ENCODE measurements around the gene LTBP3.
A peak's percentile ranks its signal among the peaks of the same experiment; 100 is the strongest.

The LTBP3 gene

GRCh38 chr11:65553301-65554001 lies 4.7 kb downstream of the LTBP3 start:
- DNase-seq, result peak; percentile 86

DNA sequence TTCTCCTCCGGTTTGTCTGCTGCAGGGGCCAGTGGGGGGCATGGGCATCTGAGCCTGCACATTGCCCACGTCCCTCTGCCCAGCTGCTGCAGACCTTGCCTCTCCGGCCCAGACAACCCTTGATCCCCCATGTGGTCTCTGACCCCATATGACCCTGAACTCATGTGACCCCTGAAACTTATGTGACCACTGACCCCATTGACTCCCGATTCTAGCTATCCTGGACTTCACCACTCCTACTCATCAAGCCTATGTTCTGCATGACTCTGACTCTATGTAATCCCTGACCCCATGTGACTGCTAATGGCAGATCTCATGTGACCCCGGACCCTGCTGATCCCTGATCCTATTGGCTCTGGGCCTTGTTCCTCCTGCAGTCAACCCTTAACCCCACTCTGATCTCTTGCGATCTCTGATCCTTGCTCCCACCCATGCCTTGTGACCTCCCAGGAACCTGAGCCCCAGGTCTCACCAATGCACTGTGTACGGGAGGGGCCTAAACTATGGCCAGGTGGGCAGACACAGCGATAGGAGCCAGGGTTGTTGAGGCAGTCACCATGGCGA lies 5.7 kb downstream of the LTBP3 start:
- no peak for DNase-seq

- peak; percentile 72 to 76 for DNase-seq
Observed at GRCh38 chr11:65551572-65552387, 6.4 kb downstream of the LTBP3 start.

GRCh38 chr11:65549096-65549495 lies 9.1 kb downstream of the LTBP3 start:
- no peak for DNase-seq

GRCh38 chr11:65548395-65548794 lies 9.8 kb downstream of the LTBP3 start:
- no peak for DNase-seq

DNA sequence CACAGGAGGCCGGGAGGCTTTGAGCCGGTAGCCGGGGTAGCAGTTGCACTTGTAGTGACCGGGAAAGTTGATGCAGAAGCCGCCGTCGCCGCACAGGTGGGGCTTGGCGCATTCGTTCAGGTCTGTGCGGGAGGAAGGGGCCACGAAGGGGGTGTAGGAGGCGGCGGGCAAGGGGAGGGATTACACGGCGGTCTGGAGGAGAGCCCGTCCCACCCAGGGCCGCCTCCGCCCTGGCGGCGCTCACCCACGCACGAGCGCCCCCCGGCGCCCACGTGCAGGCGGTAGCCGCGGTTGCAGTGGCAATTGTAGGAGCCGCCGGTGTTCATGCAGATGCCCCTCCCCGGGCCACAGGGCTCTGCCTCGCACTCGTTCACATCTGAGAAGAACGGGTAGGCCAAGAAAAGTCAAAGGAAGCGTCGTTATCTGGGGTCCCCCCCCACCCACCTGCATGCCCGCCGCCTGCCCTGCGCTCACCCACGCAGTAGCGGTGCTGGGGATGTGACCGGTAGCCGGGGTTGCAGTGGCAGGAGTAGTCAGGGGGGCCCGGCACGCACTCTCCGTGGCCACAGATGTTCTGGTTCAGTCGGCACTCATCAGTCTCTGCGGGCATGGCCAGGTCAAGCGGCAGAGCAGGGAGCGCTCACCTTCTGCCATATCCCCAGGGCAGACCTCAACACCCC lies 10.6 kb downstream of the LTBP3 start:
- DNase-seq, result peak; percentile 40 to 65

- DNase-seq, result peak; percentile 97 to 98
Observed at GRCh38 chr11:65546217-65546958, 11.8 kb downstream of the LTBP3 start.

DNA sequence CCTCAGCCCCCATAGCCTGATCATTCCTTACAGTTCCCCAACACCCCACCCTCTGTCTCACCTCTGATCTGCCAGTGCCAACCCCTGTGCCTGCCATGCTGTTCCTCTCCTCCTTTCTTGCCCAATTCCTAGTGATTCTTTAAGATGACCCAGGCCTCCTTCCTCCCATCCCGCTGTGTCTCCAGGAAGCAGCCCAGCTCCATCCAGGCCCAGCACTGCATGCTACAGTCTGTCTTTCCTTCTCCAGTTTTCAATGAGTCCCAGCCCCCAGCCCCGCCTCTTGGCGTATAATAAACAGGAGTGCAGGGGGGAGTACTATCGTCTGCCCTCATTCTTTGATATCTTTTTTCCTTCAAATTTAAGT lies 12.3 kb downstream of the LTBP3 start:
- DNase-seq, result no peak

- no peak for DNase-seq
Observed at GRCh38 chr11:65542738-65543390, 15.3 kb downstream of the LTBP3 start.

GRCh38 chr11:65541093-65541982 lies 16.8 kb downstream of the LTBP3 start:
- no peak for DNase-seq

GRCh38 chr11:65540290-65541092 lies 17.7 kb downstream of the LTBP3 start:
- peak; percentile 87 to 91 for DNase-seq

DNA sequence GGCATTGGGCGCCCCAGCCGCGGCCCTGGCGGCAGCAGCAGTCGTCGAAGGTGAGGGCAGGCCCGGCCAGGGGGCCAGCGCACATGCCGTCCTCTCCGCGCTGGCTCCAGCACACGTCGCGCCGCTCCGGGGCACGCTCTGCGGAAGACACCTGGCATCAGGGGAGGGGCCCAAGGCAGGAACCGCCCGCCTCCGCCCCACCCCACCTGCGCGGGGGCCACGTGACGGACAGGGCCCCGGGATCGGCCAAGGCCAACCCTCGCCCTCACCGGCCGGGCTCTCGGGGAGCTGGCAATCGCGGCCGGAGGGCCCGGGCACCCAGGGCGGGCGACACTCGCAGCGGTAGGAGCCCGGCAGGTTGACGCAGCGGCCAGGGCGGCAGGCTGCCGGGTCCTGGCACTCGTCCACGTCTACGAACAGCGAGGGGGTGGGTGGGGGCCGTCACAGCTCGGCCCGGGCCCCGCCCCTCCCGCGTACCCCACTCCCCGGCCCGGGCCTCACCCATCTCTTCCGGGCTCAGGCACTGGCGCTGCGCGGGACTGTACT lies 18.3 kb downstream of the LTBP3 start:
- DNase-seq, result no peak

GRCh38 chr11:65538915-65539743 lies 19.0 kb downstream of the LTBP3 start:
- DNase-seq, result no peak

DNA sequence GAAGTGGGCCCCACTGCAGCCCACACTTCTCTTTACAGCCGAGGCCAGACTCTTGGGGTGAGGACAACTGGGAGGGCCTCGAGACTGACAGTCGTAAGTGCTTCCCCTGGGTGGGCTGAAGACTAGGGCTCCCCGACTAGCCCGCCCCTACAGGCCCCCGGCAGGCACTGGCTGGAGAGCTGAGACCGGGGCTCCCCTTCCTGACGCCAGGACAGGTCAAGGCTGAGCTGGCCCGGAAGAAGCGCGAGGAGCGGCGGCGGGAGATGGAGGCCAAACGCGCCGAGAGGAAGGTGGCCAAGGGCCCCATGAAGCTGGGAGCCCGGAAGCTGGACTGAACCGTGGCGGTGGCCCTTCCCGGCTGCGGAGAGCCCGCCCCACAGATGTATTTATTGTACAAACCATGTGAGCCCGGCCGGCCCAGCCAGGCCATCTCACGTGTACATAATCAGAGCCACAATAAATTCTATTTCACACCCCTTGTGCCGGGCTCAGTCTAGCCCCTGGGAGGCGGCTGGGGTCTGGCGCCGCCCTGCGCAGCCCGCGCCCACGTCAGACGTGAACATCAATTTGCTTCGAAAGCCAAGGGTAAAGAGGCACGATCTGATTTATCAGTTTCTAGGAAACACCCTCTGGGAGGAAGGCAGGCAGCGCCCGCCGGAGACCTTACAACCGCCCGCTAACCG lies 19.8 kb downstream of the LTBP3 start:
- no peak for DNase-seq

- no peak for DNase-seq
Observed at GRCh38 chr11:65537620-65538231, 20.4 kb downstream of the LTBP3 start.

DNA sequence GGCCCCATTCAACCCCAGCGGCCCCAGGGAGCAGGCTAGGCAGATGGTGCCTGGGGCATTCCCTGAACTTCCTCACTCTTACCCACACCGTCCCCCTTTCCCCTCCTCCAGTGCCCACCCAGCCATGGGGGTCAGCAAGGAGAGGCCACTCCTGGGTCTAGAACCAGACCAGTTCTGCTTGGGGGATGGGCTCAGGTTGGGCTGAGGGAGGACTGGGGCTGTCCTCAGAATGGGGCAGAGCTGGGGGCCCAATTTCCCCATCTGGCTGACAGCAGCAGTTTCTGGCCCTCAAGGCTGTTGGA lies 20.9 kb downstream of the LTBP3 start:
- DNase-seq, result no peak

DNA sequence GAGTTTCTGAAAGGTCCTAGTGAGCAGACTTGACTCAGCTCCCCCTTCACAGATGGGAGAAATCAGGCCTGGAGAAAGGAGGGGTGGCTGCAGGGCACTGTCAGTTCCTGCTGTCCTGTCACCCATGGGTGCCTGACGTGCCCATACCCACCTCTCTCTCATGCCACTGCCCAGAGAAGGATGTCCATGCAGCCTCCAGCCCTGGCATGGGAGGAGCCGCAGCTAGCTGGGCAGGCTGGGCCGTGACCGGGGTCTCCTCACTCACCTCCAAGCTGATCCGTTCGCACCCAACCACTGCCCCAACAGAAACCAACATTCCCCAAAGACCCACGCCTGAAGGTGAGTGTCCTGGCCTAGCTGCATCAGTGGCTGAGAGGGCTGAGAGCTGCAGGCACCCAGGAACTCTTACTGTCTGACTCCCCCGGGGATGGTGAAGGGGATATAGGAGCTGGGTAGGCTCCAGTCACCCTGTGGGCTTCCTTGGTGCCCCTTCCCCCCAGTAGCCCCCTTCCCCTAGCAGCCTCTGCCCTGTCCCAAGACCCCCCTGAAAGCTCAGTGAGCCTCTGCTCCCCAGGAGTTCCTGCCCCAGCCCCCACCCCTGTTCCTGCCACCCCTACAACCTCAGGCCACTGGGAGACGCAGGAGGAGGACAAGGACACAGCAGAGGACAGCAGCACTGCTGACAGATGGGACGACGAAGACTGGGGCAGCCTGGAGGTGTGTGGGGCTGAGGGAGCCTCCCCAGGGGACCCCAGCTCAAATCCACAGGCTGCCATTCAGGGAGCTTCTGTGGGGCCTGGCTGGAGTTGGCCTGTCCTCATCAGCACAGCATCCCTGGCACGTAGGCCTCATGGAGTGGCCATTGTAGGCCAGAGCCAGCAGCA lies 21.5 kb downstream of the LTBP3 start:
- DNase-seq, result no peak

All from CD4-positive, alpha-beta T cell treated with Interleukin-1 beta for 1 hour (primary cell).